GM10266 (cell line): ENCODE results near the gene ROR2.

Experiments
- DNase-seq: peaks from one replicate; pipeline ENCODE4 v3.0.0; 2012; ENCODE audit errors: extremely low spot score
- TF ChIP-seq, protein P1 (sequence below): IDR thresholded peaks from 2 replicates; pipeline ENCODE4 v1.5.1; 2012; ENCODE audit warnings: mild to moderate bottlenecking, low read depth; ENCODE audit not compliant: control insufficient read depth, insufficient read depth; ENCODE audit errors: missing control alignments

Gene ROR2

GRCh38 chr9:91920630-91921350, 29.2 kb downstream of the ROR2 start:
- TF ChIP-seq, protein P1, sequence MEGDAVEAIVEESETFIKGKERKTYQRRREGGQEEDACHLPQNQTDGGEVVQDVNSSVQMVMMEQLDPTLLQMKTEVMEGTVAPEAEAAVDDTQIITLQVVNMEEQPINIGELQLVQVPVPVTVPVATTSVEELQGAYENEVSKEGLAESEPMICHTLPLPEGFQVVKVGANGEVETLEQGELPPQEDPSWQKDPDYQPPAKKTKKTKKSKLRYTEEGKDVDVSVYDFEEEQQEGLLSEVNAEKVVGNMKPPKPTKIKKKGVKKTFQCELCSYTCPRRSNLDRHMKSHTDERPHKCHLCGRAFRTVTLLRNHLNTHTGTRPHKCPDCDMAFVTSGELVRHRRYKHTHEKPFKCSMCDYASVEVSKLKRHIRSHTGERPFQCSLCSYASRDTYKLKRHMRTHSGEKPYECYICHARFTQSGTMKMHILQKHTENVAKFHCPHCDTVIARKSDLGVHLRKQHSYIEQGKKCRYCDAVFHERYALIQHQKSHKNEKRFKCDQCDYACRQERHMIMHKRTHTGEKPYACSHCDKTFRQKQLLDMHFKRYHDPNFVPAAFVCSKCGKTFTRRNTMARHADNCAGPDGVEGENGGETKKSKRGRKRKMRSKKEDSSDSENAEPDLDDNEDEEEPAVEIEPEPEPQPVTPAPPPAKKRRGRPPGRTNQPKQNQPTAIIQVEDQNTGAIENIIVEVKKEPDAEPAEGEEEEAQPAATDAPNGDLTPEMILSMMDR, result no peak
- DNase-seq, result no peak

DNA sequence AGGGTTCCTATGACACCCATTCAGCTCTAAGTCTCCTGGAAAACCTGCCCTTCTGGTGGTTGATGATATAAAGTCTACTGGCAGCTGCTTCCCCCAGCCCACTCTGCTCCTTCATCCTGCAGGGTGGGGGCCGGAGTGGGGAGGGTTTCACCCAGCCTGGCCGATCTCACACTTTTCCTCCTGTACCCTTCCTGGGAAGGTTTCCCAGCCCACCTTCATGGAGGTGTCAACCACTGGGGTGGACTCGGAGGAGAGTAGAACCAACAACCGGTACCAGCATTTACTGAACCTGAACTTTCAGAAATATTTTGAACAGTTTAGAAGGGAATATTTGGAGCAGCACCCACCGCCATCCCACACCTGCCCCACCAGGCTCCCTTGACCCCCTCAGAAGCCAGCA, 30.4 kb downstream of the ROR2 start:
- TF ChIP-seq, protein P1, result no peak
- no peak for DNase-seq

DNA sequence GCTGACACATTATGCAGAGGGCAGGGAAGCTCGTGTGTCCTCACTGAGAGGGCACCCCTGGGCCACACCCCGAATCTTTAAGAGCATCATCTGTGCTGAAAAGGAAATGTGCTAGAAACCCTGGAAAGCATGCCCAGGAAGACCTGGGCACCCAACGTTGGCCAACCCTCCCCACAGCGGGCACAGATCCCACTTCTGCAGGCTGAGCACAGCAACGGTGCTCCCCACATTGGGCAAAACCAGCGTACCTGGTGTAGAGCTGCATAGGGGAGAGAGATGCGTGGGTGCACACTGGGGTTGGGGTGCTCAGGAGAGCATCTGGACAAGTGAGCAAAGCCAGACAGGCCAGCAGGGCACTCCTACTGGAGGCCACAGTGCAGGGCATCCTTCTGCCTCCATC, 32.6 kb downstream of the ROR2 start:
- DNase-seq, result no peak

GRCh38 chr9:91915524-91916263, 34.3 kb downstream of the ROR2 start:
- no peak for DNase-seq
- TF ChIP-seq, protein P1, result no peak

More for the DNA sequence above, 32.6 kb downstream of the ROR2 start:
- TF ChIP-seq, protein P1, result no peak

- TF ChIP-seq, protein P1, result no peak
- DNase-seq, result no peak
Observed at GRCh38 chr9:91914937-91915336, 35.1 kb downstream of the ROR2 start.

DNA sequence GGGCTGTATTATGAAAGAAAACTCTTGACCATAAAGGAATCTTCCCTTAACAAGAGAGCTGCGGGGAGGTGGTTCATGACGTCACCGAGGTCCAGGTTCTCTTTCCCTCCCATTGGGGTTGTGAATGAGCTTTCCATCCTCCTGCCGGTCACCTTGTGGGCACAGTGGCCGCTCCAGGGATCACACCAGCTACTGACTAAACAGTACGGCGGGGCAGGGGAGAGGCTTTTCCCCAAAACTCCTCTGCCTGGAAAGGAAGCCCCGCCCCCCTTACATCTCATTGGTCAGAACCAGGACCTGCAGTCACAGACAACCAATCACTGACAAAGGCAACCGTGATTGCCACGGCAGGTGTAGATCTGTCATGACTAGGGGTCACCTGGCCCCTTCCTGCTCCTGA, 35.6 kb downstream of the ROR2 start:
- TF ChIP-seq, protein P1, result no peak
- no peak for DNase-seq

GRCh38 chr9:91913986-91914385, 36.0 kb downstream of the ROR2 start:
- DNase-seq, result no peak
- TF ChIP-seq, protein P1, result no peak
